HG03039 (cell line): Measurements from ENCODE around the gene NUBPL.
"Not testable (repeated sequence)": the region's sequence is repeated elsewhere in the genome, so short reads cannot be mapped to it uniquely, and the experiment has no call there.

Source experiments
- ATAC-seq: cut with Tn5 transposase; IDR thresholded peaks from one replicate; pipeline ENCODE4 v1.9.1; 2021; ENCODE audit warnings: mild to moderate bottlenecking, moderate library complexity; ENCODE audit not compliant: unreplicated experiment

Gene NUBPL

DNA sequence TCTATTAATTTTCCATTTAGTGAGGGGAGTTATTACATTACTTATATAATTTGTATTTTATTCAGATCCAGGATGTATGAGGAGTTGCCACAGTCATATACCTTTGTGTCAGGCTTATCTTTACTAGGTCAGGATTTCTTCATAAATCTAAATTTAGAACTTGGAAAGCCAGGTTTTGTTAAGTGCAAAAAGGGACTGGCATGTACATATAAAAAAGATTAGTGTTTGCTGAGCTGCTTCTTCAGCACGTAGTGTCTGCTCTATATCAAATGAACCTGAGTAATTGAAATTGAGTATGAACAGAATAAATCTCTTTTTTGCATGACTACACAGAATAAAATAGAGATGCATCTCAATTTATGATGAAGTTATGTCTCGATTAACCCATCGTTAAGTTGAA lies 157.4 kb downstream of the NUBPL start:
- no peak for ATAC-seq

DNA sequence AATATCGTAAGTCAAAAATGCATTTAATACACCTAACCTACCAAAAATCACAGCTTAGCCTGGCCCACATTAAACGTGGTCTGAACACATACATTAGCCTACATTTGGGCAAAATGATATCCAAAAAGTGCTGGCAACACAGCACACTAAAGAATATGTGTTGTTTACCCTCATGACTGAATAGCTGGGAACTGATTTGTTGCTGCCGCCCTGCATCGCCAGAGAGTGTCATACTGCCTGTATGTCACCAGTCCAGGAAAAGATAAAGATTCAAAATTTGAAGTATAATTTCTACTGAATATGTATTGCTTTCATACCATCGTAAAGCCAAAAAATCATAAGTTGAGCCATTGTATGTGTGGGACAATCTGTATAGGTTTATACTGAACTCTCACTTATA lies 157.8 kb downstream of the NUBPL start:
- no peak for ATAC-seq

DNA sequence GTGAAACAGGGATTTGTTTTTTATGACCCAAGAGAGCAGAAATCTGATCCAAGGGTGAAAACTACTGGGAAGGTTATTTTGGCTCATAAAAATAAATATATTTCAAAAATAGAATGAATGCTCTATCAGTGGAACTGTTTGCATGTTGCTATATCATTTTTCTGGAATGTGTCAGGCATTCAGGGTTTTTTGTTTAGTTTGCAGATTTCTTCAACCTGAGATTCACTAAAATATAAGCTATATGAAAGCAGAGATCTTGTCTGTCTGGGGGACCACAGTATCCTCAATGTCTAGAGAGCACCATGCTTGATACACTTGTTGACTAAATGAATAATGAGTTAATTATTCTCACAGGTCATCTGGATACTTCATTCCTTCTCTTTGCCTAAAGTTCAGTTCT lies 165.1 kb downstream of the NUBPL start:
- no peak for ATAC-seq

GRCh38 chr14:31727797-31728196 lies 166.6 kb downstream of the NUBPL start:
- ATAC-seq = no peak

- no peak for ATAC-seq
Observed at GRCh38 chr14:31740688-31741087, 179.5 kb downstream of the NUBPL start.

DNA sequence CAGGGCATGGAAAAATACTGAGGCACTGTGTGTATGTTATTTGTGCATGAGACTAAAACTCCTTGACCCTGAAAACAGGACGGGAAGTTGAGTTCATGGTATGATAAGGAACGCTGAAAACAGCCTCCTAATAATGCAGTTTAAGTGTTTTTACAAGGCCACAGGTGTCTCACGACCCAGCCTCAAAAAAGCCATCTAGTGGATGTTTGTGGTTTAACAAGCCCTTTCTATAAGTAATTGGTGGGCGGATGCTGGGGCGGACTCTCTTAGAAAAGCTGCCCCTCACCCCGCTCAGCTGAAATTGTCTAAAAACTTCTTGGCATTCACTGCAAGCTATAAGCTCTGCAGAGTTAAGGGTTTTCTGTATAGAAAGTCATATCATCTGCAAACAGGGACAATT lies 184.5 kb downstream of the NUBPL start:
- ATAC-seq = no peak

GRCh38 chr14:31746326-31746725 lies 185.1 kb downstream of the NUBPL start:
- ATAC-seq = no peak

DNA sequence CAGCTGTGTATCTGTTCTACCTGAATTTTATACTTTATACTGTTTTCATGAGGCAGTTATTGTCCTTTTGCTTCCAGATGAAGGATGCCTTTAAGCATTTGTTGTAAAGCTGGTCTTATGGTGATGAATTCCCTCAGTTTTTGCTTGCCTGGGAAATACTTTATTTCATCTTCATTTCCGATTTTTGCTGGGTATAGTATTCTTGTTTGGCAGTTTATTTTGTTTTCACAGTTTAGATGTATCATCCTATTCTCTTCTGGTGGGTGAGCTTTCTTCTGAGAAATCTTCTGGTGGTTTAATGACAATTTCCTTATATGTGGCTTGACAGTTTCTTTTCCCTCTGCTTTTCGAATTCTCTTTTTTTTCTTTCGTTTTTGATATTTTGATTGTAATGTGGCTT lies 188.1 kb downstream of the NUBPL start:
- ATAC-seq = no peak

- not testable (repeated sequence) for ATAC-seq
Observed at GRCh38 chr14:31751047-31751446, 189.8 kb downstream of the NUBPL start.

DNA sequence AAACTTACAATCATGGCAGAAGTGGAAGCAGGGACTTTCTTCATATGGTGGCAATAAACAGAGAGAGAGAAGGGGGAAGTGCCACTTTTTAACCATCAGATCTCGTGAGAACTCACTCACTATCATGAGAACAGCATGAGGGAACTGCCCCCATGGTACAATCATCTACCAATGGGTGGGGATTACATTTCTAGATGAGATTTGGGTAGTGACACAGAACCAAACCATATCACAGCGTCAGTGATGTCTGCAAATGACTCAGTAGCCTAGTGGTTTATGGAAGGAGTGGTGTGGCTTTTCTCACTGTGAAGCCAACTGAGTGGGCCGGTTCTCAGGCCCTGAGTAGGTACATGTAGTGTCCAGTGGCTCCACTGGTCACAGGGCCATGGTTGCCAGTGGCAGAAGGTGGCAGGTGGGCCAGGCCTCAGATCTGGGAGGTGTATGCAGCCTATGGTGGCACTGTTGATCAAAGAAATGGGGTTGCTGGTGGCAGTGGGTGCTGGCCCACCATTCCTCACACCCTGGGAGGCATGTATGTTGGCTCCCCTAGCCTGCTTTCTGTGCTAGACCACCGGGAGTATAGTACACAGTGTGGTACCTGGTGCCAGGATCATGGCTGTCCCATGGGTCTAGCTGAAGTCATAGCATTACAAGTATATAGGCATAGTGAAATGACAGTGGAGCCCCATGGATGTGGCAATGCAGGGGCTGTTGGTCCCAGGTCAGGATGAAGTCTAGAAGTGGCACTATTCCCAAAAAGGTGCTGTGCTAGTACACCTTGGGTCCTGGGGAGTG lies 191.9 kb downstream of the NUBPL start:
- no peak for ATAC-seq

GRCh38 chr14:31758941-31759340 lies 197.7 kb downstream of the NUBPL start:
- no peak for ATAC-seq

DNA sequence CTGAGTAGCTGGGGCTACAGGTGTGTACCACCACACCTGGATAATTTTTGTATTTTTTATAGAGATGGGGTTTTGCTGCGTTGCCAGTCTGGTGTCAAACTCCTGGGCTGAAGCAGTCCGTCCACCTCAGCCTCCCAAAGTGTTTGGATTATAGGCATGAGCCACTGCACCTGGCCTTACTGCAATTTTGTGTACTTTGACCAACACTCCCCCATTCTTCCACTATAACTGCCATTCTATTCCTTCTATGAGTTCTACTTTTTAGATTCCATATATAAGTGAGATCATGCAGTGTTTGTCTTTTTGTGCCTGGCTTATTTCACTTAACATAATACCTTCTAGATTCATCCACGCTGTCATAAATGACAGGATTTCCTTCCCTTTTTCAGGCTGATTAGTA lies 199.1 kb downstream of the NUBPL start:
- no peak for ATAC-seq

DNA sequence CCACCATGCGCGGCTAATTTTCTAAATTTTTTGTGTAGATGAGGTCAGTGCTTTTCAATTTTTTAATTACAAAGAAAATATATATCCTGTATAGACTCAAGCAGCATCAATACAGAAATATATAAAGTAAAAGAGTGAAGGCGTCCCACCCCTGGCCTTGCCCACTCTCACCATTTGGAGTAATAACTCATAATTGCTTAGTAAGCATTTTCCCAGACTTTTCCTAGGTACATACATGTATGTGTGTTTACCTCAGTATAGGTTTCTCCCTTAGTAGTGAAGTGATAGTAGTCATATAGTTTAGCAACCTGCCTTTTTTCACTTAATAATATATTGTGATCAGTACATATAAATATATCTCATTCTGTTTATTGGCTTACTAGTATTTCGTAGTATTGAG lies 200.1 kb downstream of the NUBPL start:
- ATAC-seq = no peak

DNA sequence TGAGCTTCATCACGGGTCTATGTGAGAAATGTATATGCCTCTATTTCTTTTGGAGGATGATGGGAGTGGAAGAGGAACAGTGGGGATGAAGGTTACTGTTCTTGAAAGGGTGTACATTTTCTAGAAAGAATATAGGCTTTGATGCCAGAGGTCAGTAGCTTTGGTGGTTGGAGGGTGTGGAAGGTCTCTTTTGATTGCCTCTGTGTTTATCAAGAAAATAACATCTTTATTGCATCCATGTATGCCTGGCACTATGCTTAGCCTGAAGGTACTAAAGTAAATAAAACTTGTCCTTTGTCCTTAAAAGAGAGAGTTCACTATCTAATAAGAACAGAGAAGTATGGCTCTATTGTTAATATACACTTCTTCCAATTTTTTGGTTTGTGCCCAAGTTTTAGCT lies 201.8 kb downstream of the NUBPL start:
- ATAC-seq = no peak

DNA sequence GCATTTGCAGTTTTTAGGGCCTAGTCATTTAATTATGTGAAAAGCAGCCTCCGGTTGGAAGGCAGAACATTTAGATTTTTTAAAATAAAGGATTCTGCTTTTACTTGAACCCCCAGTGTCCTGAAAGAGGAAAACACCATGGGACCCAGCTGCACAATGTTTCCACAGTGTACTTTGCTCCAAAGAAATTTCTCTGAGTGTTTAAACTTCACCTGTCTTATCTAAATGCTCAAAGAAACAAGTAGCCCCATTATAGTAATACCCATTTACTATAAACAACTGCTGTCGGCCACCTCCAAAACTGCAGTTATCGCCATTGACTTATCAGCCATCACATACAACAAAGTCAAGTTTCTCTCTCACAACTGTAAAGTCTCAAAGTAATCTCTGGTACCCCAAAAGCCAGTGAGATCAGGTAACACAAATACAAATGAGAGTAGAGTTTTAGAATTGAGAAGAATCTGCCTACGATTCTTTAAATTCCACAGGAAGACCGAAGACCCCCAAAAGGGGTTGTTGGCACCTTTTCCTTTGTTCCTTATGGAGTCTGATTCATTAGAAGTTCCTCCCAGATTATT lies 205.2 kb downstream of the NUBPL start:
- ATAC-seq = no peak

DNA sequence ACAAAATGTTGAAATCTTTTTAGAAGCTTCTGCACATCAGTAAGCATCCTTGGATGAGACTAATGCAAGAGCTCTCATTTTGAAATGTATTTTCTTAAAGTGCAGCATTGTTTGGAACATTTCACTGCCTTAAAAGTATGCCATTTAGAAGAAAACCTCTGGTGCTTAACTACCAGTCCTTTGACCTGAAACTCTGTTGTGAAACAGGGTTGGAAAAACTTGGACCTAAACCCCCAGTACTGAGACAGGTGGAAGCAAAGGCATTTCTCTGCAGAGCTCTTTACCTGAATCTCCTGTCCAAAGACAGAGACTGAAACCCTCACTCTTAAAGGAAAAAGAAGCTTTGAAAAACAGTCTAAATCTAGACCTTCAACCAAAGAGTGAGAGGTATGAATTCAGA lies 207.2 kb downstream of the NUBPL start:
- ATAC-seq = no peak

GRCh38 chr14:31770271-31770670 lies 209.1 kb downstream of the NUBPL start:
- ATAC-seq = no peak

- ATAC-seq = no peak
Observed at GRCh38 chr14:31774567-31774966, 213.4 kb downstream of the NUBPL start.

DNA sequence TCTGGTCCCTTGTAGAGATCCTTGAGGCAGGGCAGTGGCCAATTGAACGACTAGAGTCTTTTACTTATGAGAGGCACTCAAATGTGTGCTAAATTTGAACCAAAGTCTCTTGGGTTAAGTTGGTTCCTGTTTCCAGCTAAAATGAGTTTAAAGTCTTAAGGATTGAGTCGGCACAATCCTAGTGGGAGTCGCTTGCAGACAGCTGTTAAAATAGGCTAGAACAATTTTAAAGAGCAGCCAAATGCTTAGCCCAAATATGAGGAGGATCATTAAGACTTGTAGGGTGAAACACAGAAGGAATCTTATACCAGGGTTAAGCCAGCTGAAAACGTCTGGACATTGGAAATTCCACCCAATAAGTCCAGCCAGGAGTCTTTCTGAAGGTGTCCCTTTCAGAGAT lies 216.1 kb downstream of the NUBPL start:
- ATAC-seq = no peak

GRCh38 chr14:31781578-31781977 lies 220.4 kb downstream of the NUBPL start:
- no peak for ATAC-seq

GRCh38 chr14:31785574-31785973 lies 224.4 kb downstream of the NUBPL start:
- no peak for ATAC-seq

DNA sequence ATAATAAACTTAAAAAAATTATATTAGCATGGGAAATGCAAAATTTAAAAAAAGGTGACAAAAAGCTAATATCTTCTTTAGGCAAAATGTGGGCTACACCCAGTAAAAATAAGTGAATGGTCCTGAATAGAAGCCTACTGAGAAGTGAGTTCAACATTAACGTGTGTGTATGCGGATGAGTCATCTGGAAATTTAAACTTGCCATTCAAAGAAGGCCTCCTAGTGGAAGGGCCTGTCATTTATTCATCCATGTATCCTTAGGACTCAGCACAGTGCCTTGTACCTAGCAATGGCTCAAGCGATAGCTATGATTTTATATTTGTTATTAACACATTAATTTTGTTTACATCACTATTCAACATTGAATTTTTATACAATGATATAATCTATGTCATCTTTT lies 226.2 kb downstream of the NUBPL start:
- ATAC-seq = no peak

GRCh38 chr14:31788340-31788739 lies 227.1 kb downstream of the NUBPL start:
- no peak for ATAC-seq
